HCT116 (cell line): Measurements from ENCODE around the gene C4A.

Experiments
- CBX3 ChIP-seq: IDR thresholded peaks from 2 replicates; pipeline ENCODE4 v1.6.1; 2012; ENCODE audit warnings: low read depth
- CTCF ChIP-seq, 3 experiments: fragments of 200-600 bp in 1 of 3; sonication (generic) in 1 of 3; IDR thresholded peaks in 2 of 3; conservative IDR thresholded peaks in 1 of 3; 2 replicates each; pipeline ENCODE4 v1.5.1; 2012 to 2017; ENCODE audit warnings: low read depth in 2 of 3, low read length in 2 of 3, antibody characterized with exemption in 1 of 3, borderline replicate concordance in 1 of 3, control low read depth in 1 of 3, mild to moderate bottlenecking in 1 of 3, mixed read lengths in 1 of 3, mixed run types in 1 of 3, moderate library complexity in 1 of 3; ENCODE audit not compliant: insufficient read depth in 1 of 3
- POLR2A ChIP-seq: IDR thresholded peaks from 2 replicates; pipeline ENCODE4 v1.7.0; 2011; ENCODE audit warnings: borderline replicate concordance; ENCODE audit not compliant: insufficient read depth, insufficient read length; ENCODE audit errors: extremely low read depth
- POLR2AphosphoS5 ChIP-seq: IDR thresholded peaks from 2 replicates; pipeline ENCODE4 v1.6.1; 2011; ENCODE audit warnings: mild to moderate bottlenecking, low read depth, low read length, moderate library complexity
- REST ChIP-seq: IDR thresholded peaks from 2 replicates; pipeline ENCODE4 v1.6.1; 2012; ENCODE audit warnings: low read depth
- ZBTB33 ChIP-seq: IDR thresholded peaks from 2 replicates; pipeline ENCODE4 v1.6.1; 2011; ENCODE audit warnings: mild to moderate bottlenecking, low read length, moderate library complexity; ENCODE audit not compliant: insufficient replicate concordance; ENCODE audit errors: extremely low read depth
- ZFX ChIP-seq: fragments of 450-650 bp; IDR thresholded peaks from 2 replicates; pipeline ENCODE4 v1.6.1; 2017
- ZNF274 ChIP-seq: fragments of 200-500 bp; sonication (Bioruptor generic); IDR thresholded peaks from 2 replicates; pipeline ENCODE4 v1.6.1; 2014; ENCODE audit warnings: mild to moderate bottlenecking, low read depth, low read length, inconsistent platforms

- TF ChIP-seq ZNF274 = no peak
- no peak for TF ChIP-seq CTCF (IDR thresholded peaks at IDR 0.05 in 2 of 3, conservative IDR thresholded peaks at IDR 0.05 in 1 of 3; ENCODE audit: borderline replicate concordance in 1 of 3, insufficient read depth in 1 of 3, low read depth in 2 of 3, low read length in 2 of 3)
- TF ChIP-seq ZBTB33 = no peak
- no peak for TF ChIP-seq CBX3
- no peak for TF ChIP-seq POLR2AphosphoS5
- TF ChIP-seq ZFX = no peak
- TF ChIP-seq REST = no peak
- no peak for TF ChIP-seq POLR2A
Measured at GRCh38 chr6:31963921-31964320, 17.9 kb upstream of the C4A start.
